HepG2 (cell line): Measurements from ENCODE around the gene YPEL3. TPM values are rescaled to one million over a fixed set of nuclear protein-coding genes. Genes with fewer than 3 reads are reported as not detected.

Experiments
- ATF3 ChIP-seq: sonication (generic); formaldehyde crosslinking; IDR thresholded peaks from 2 replicates; pipeline ENCODE4 v1.4.0; 2020; ENCODE audit warnings: missing genetic modification reagents
- ATF4 ChIP-seq, 2 experiments: fragments of 450-650 bp in 1 of 2; sonication (generic) in 1 of 2; formaldehyde crosslinking; IDR thresholded peaks; 2 replicates each; pipeline versions ENCODE4 v1.5.0 to v1.8.0; 2020 to 2022; ENCODE audit warnings: mild to moderate bottlenecking in 1 of 2, missing genetic modification reagents in 1 of 2
- CBFB ChIP-seq: sonication (generic); formaldehyde crosslinking; IDR thresholded peaks from 2 replicates; pipeline ENCODE4 v1.4.0; 2020; ENCODE audit warnings: missing genetic modification reagents
- HNF4G ChIP-seq, 2 experiments: sonication (generic) in 1 of 2; formaldehyde crosslinking in 1 of 2; IDR thresholded peaks; 2 replicates each; pipeline versions ENCODE4 v1.4.0 to v1.6.1; 2011 to 2020; ENCODE audit warnings: borderline replicate concordance in 2 of 2, low read depth in 2 of 2, mild to moderate bottlenecking in 2 of 2, low read length in 1 of 2, missing genetic modification reagents in 1 of 2, moderate library complexity in 1 of 2
- LRRFIP1 ChIP-seq: sonication (generic); formaldehyde crosslinking; conservative IDR thresholded peaks from 2 replicates; pipeline ENCODE4 v1.4.0; 2020; ENCODE audit warnings: missing genetic modification reagents
- SAP130 ChIP-seq: IDR thresholded peaks from 2 replicates; pipeline ENCODE4 v1.6.1; 2016; ENCODE audit warnings: low read depth
- SRSF1 ChIP-seq: fragments of 200-400 bp; formaldehyde crosslinking; optimal IDR thresholded peaks from 2 replicates; pipeline ENCODE3; 2017; ENCODE audit warnings: mild to moderate bottlenecking, low read depth, low read length, moderate library complexity
- TAF1 ChIP-seq: sonication (generic); formaldehyde crosslinking; IDR thresholded peaks from 2 replicates; pipeline ENCODE4 v1.4.0; 2020; ENCODE audit warnings: missing genetic modification reagents
- TOE1 ChIP-seq: sonication (generic); formaldehyde crosslinking; IDR thresholded peaks from 2 replicates; pipeline ENCODE4 v1.4.0; 2020; ENCODE audit warnings: mild to moderate bottlenecking, missing genetic modification reagents
- ZBTB26 ChIP-seq: IDR thresholded peaks from 2 replicates; pipeline ENCODE4 v1.6.1; 2016; ENCODE audit warnings: missing compliant biosample characterization, missing genetic modification reagents, borderline replicate concordance
- ZBTB38 ChIP-seq: sonication (generic); formaldehyde crosslinking; IDR thresholded peaks from 2 replicates; pipeline ENCODE4 v1.5.1; 2020; ENCODE audit warnings: mild to moderate bottlenecking, missing genetic modification reagents
- ZC3H13 ChIP-seq: sonication (generic); formaldehyde crosslinking; IDR thresholded peaks from 2 replicates; pipeline ENCODE4 v1.8.1; 2023; ENCODE audit warnings: mild to moderate bottlenecking, missing genetic modification reagents, moderate library complexity
- ZFP62 ChIP-seq: sonication (generic); formaldehyde crosslinking; IDR thresholded peaks from 2 replicates; pipeline ENCODE4 v1.4.0; 2020; ENCODE audit warnings: missing genetic modification reagents
- ZMYM4 ChIP-seq: sonication (generic); formaldehyde crosslinking; IDR thresholded peaks from 2 replicates; pipeline ENCODE4 v1.8.1; 2023; ENCODE audit warnings: mild to moderate bottlenecking, missing genetic modification reagents
- ZNF180 ChIP-seq: sonication (generic); formaldehyde crosslinking; IDR thresholded peaks from 2 replicates; pipeline ENCODE4 v1.4.0; 2020; ENCODE audit warnings: low read depth, missing genetic modification reagents, borderline replicate concordance
- ZNF3 ChIP-seq: IDR thresholded peaks from 2 replicates; pipeline ENCODE4 v1.7.0; 2017; ENCODE audit warnings: inconsistent platforms
- ZNF496 ChIP-seq: sonication (generic); formaldehyde crosslinking; IDR thresholded peaks from 2 replicates; pipeline ENCODE4 v1.8.1; 2023; ENCODE audit warnings: mild to moderate bottlenecking, moderate library complexity, missing genetic modification reagents; ENCODE audit not compliant: insufficient replicate concordance
- ZNF567 ChIP-seq: sonication (generic); formaldehyde crosslinking; IDR thresholded peaks from 2 replicates; pipeline ENCODE4 v1.8.1; 2023; ENCODE audit warnings: mild to moderate bottlenecking, missing genetic modification reagents, borderline replicate concordance
- ZNF598 ChIP-seq: sonication (generic); formaldehyde crosslinking; IDR thresholded peaks from 2 replicates; pipeline ENCODE4 v1.5.1; 2020; ENCODE audit warnings: mild to moderate bottlenecking, missing genetic modification reagents, borderline replicate concordance
- ZNF691 ChIP-seq: sonication (generic); formaldehyde crosslinking; IDR thresholded peaks from 2 replicates; pipeline ENCODE4 v1.4.0; 2020; ENCODE audit warnings: missing genetic modification reagents, low read depth, mild to moderate bottlenecking, borderline replicate concordance
- ZNF703 ChIP-seq: sonication (generic); formaldehyde crosslinking; IDR thresholded peaks from 2 replicates; pipeline ENCODE4 v1.5.1; 2020; ENCODE audit warnings: missing genetic modification reagents, mild to moderate bottlenecking, moderate library complexity, borderline replicate concordance
- ZNF713 ChIP-seq: sonication (generic); formaldehyde crosslinking; IDR thresholded peaks from 2 replicates; pipeline ENCODE4 v1.4.0; 2020; ENCODE audit warnings: mild to moderate bottlenecking, missing genetic modification reagents
- polyA plus RNA-seq, 8 experiments: library from polyadenylated mRNA; depleted of rRNA in 3 of 8; stranded (reverse) in 7 of 8; unstranded in 1 of 8; fragments of >200 nt; fragmentation: Illumina TruSeq in 4 of 8; extraction: Trizol in 4 of 8; gene quantifications; 2 replicates each; pipeline versions ENCODE4 v1.2.1 to v1.2.3, GENCODE V29; 2011 to 2016; ENCODE audit warnings: low read depth in 4 of 8, missing spikeins in 1 of 8, mixed read lengths in 1 of 8; ENCODE audit not compliant: insufficient read depth in 1 of 8
- total RNA-seq, 5 experiments: library from RNA; depleted of rRNA; stranded (reverse); fragments of >200 nt; fragmentation: Illumina TruSeq; extraction: Trizol; gene quantifications; 2 replicates each; pipeline ENCODE4 v1.2.3, GENCODE V29; 2016; ENCODE audit warnings: low read depth in 1 of 5

YPEL3 gene
- total and polyA plus RNA-seq, 2 of the 13 experiments (the other 11 are each of a cell fraction or from before 2014, with no cell fraction given) = 5.4 to 47.0 TPM

GRCh38 chr16:30092373-30093010 is 3.5 kb downstream of the YPEL3 start (continued):
- TF ChIP-seq ZNF691 (CRISPR knock-in tag) (peak; percentile 91; the same call in 1 of the 2 replicates), ZNF703 (CRISPR knock-in tag) (no peak; the same call in 1 of the 2 replicates), ZBTB38 (0 out of 2 replicates have a peak, but pooled peaks have one; percentile 37), ZMYM4 (CRISPR knock-in tag) (peak; percentile 36), ZFP62 (CRISPR knock-in tag) (no peak), TAF1 (no peak), ZBTB26 (0 out of 2 replicates have a peak, but pooled peaks have one; percentile 78), CBFB (peak; percentile 73), ZNF713 (CRISPR knock-in tag) (no peak), ATF4 (CRISPR knock-in tag; IDR thresholded peaks at IDR 0.05) (peak in 1 of 2 experiments; percentile 39; a peak in 1 of 4 replicates), ATF3 (CRISPR knock-in tag) (no peak), ZNF180 (CRISPR knock-in tag) (no peak), TOE1 (CRISPR knock-in tag) (0 out of 2 replicates have a peak, but pooled peaks have one; percentile 9), ZNF3 (CRISPR knock-in tag) (no peak), ZNF598 (CRISPR knock-in tag) (no peak), ZNF567 (CRISPR knock-in tag) (no peak), ZC3H13 (CRISPR knock-in tag) (peak; percentile 45), LRRFIP1 (CRISPR knock-in tag) (no peak), HNF4G (IDR thresholded peaks at IDR 0.05; ENCODE audit: borderline replicate concordance, low read depth, low read length) (peak; percentile 58; the same call in 1 of the 2 replicates), HNF4G (CRISPR knock-in tag; IDR thresholded peaks at IDR 0.05; ENCODE audit: borderline replicate concordance, low read depth) (0 out of 2 replicates have a peak, but pooled peaks have one; percentile 42), ZNF496 (CRISPR knock-in tag) (no peak), SRSF1 (no peak), SAP130 (CRISPR knock-in tag) (peak; percentile 89)
